ENCODE data around the gene GSS.
A peak's percentile ranks its signal among the peaks of the same experiment; 100 is the strongest.

Gene GSS

GRCh38 chr20:34964486-34964885, 8.9 kb upstream of the GSS start:
- no peaks in the 10 kb centered on the region for H3K4me1 ChIP-seq (ENCODE audit: control insufficient read depth in 5 of 5, insufficient read depth in 5 of 5, low read length in 5 of 5)
- no peaks in the 10 kb centered on the region for H3K9me3 ChIP-seq (ENCODE audit: control insufficient read depth in 5 of 5, low read length in 5 of 5)
- H3K9ac ChIP-seq (ENCODE audit: low read length in 5 of 5), result no peak overlapping the region
- no peaks in the 10 kb centered on the region for H3K27me3 ChIP-seq (ENCODE audit: control insufficient read depth in 5 of 5, insufficient read depth in 4 of 5, low read length in 5 of 5)
- H3K36me3 ChIP-seq (ENCODE audit: control insufficient read depth in 5 of 5, insufficient read depth in 5 of 5, low read length in 5 of 5), result no peaks in the 10 kb centered on the region
- H3K27ac ChIP-seq (ENCODE audit: low read depth, low read length), result no peak overlapping the region
- H3K4me3 ChIP-seq (ENCODE audit: low read depth in 1 of 5, low read length in 5 of 5), result no peak overlapping the region

GRCh38 chr20:34956751-34957472, 1.3 kb upstream of the GSS start:
- no peaks in the 10 kb centered on the region for H3K27me3 ChIP-seq (ENCODE audit: control insufficient read depth in 5 of 5, insufficient read depth in 4 of 5, low read length in 5 of 5)
- H3K36me3 ChIP-seq (ENCODE audit: control insufficient read depth in 5 of 5, insufficient read depth in 5 of 5, low read length in 5 of 5), result no peaks in the 10 kb centered on the region
- no peak overlapping the region for H3K9ac ChIP-seq (ENCODE audit: low read length in 5 of 5)
- H3K4me3 ChIP-seq (ENCODE audit: low read depth in 1 of 5, low read length in 5 of 5), result no peak overlapping the region
- no peaks in the 10 kb centered on the region for H3K9me3 ChIP-seq (ENCODE audit: control insufficient read depth in 5 of 5, low read length in 5 of 5)
- peaks cover 0 to 18% (median 13%) of the 10 kb centered on the region in 5 donors for H3K4me1 ChIP-seq (ENCODE audit: control insufficient read depth in 5 of 5, insufficient read depth in 5 of 5, low read length in 5 of 5)
- H3K27ac ChIP-seq (ENCODE audit: low read depth, low read length), result no peak overlapping the region

- no peaks in the 10 kb centered on the region for H3K27me3 ChIP-seq (ENCODE audit: control insufficient read depth in 5 of 5, insufficient read depth in 4 of 5, low read length in 5 of 5)
- H3K4me3 ChIP-seq (ENCODE audit: low read depth in 1 of 5, low read length in 5 of 5), result peak overlapping the region; percentile 66 to 92 (median 86)
- H3K27ac ChIP-seq (ENCODE audit: low read depth, low read length), result peak overlapping the region; percentile 94
- H3K9ac ChIP-seq (ENCODE audit: low read length in 5 of 5), result peak overlapping the region; percentile 35 to 97 (median 96)
- no peaks in the 10 kb centered on the region for H3K9me3 ChIP-seq (ENCODE audit: control insufficient read depth in 5 of 5, low read length in 5 of 5)
- peaks cover 0 to 5% (median 3%) of the 10 kb centered on the region in 5 donors for H3K36me3 ChIP-seq (ENCODE audit: control insufficient read depth in 5 of 5, insufficient read depth in 5 of 5, low read length in 5 of 5)
- peaks cover 0 to 18% (median 13%) of the 10 kb centered on the region in 5 donors for H3K4me1 ChIP-seq (ENCODE audit: control insufficient read depth in 5 of 5, insufficient read depth in 5 of 5, low read length in 5 of 5)
These were observed 444 bp upstream of the GSS start for GRCh38 chr20:34956041-34956458.

- Histone ChIP-seq H3K27me3 (ENCODE audit: control insufficient read depth in 5 of 5, insufficient read depth in 4 of 5, low read length in 5 of 5) (no peaks in the 10 kb centered on the region), H3K9ac (ENCODE audit: low read length in 5 of 5) (peak overlapping the region; percentile 79 to 97 (median 96))
These were observed 739 bp downstream of the GSS start for GRCh38 chr20:34954904-34955230.

GRCh38 chr20:34953960-34954359, 1.6 kb downstream of the GSS start:
- Histone ChIP-seq H3K9me3 (ENCODE audit: control insufficient read depth in 5 of 5, low read length in 5 of 5) (no peaks in the 10 kb centered on the region), H3K9ac (ENCODE audit: low read length in 5 of 5) (no peak overlapping the region), H3K4me3 (ENCODE audit: low read depth in 1 of 5, low read length in 5 of 5) (no peak overlapping the region), H3K27ac (ENCODE audit: low read depth, low read length) (no peak overlapping the region), H3K36me3 (ENCODE audit: control insufficient read depth in 5 of 5, insufficient read depth in 5 of 5, low read length in 5 of 5) (peaks cover 3 to 10% (median 9%) of the 10 kb centered on the region in 5 donors), H3K4me1 (ENCODE audit: control insufficient read depth in 5 of 5, insufficient read depth in 5 of 5, low read length in 5 of 5) (peaks cover 0 to 23% (median 16%) of the 10 kb centered on the region in 5 donors), H3K27me3 (ENCODE audit: control insufficient read depth in 5 of 5, insufficient read depth in 4 of 5, low read length in 5 of 5) (no peaks in the 10 kb centered on the region)

More at GRCh38 chr20:34954904-34955230, 739 bp downstream of the GSS start:
- peak overlapping the region; percentile 66 to 92 (median 87) for H3K4me3 ChIP-seq (ENCODE audit: low read depth in 1 of 5, low read length in 5 of 5)
- peaks cover 0 to 9% (median 7%) of the 10 kb centered on the region in 5 donors for H3K36me3 ChIP-seq (ENCODE audit: control insufficient read depth in 5 of 5, insufficient read depth in 5 of 5, low read length in 5 of 5)
- H3K9me3 ChIP-seq (ENCODE audit: control insufficient read depth in 5 of 5, low read length in 5 of 5), result no peaks in the 10 kb centered on the region
- peaks cover 0 to 18% (median 13%) of the 10 kb centered on the region in 5 donors for H3K4me1 ChIP-seq (ENCODE audit: control insufficient read depth in 5 of 5, insufficient read depth in 5 of 5, low read length in 5 of 5)
- H3K27ac ChIP-seq (ENCODE audit: low read depth, low read length), result peak overlapping the region; percentile 94

GRCh38 chr20:34952671-34953070, 2.9 kb downstream of the GSS start:
- Histone ChIP-seq H3K27ac (ENCODE audit: low read depth, low read length) (no peak overlapping the region), H3K9ac (ENCODE audit: low read length in 5 of 5) (no peak overlapping the region), H3K9me3 (ENCODE audit: control insufficient read depth in 5 of 5, low read length in 5 of 5) (no peaks in the 10 kb centered on the region), H3K4me3 (ENCODE audit: low read depth in 1 of 5, low read length in 5 of 5) (no peak overlapping the region), H3K4me1 (ENCODE audit: control insufficient read depth in 5 of 5, insufficient read depth in 5 of 5, low read length in 5 of 5) (peaks cover 0 to 33% (median 21%) of the 10 kb centered on the region in 5 donors), H3K36me3 (ENCODE audit: control insufficient read depth in 5 of 5, insufficient read depth in 5 of 5, low read length in 5 of 5) (peaks cover 3 to 10% (median 9%) of the 10 kb centered on the region in 5 donors), H3K27me3 (ENCODE audit: control insufficient read depth in 5 of 5, insufficient read depth in 4 of 5, low read length in 5 of 5) (no peaks in the 10 kb centered on the region)

- no peak overlapping the region for H3K4me3 ChIP-seq (ENCODE audit: low read depth in 1 of 5, low read length in 5 of 5)
- H3K4me1 ChIP-seq (ENCODE audit: control insufficient read depth in 5 of 5, insufficient read depth in 5 of 5, low read length in 5 of 5), result peaks cover 0 to 33% (median 21%) of the 10 kb centered on the region in 5 donors
- no peaks in the 10 kb centered on the region for H3K27me3 ChIP-seq (ENCODE audit: control insufficient read depth in 5 of 5, insufficient read depth in 4 of 5, low read length in 5 of 5)
- no peak overlapping the region for H3K27ac ChIP-seq (ENCODE audit: low read depth, low read length)
- peaks cover 3 to 10% (median 9%) of the 10 kb centered on the region in 5 donors for H3K36me3 ChIP-seq (ENCODE audit: control insufficient read depth in 5 of 5, insufficient read depth in 5 of 5, low read length in 5 of 5)
- no peaks in the 10 kb centered on the region for H3K9me3 ChIP-seq (ENCODE audit: control insufficient read depth in 5 of 5, low read length in 5 of 5)
- no peak overlapping the region for H3K9ac ChIP-seq (ENCODE audit: low read length in 5 of 5)
These were observed 4.0 kb downstream of the GSS start for GRCh38 chr20:34951652-34952051.

GRCh38 chr20:34951252-34951651, 4.4 kb downstream of the GSS start:
- H3K36me3 ChIP-seq (ENCODE audit: control insufficient read depth in 5 of 5, insufficient read depth in 5 of 5, low read length in 5 of 5), result peaks cover 3 to 10% (median 9%) of the 10 kb centered on the region in 5 donors
- peaks cover 0 to 34% (median 21%) of the 10 kb centered on the region in 5 donors for H3K4me1 ChIP-seq (ENCODE audit: control insufficient read depth in 5 of 5, insufficient read depth in 5 of 5, low read length in 5 of 5)
- no peak overlapping the region for H3K4me3 ChIP-seq (ENCODE audit: low read depth in 1 of 5, low read length in 5 of 5)
- no peak overlapping the region for H3K9ac ChIP-seq (ENCODE audit: low read length in 5 of 5)
- no peaks in the 10 kb centered on the region for H3K9me3 ChIP-seq (ENCODE audit: control insufficient read depth in 5 of 5, low read length in 5 of 5)
- no peaks in the 10 kb centered on the region for H3K27me3 ChIP-seq (ENCODE audit: control insufficient read depth in 5 of 5, insufficient read depth in 4 of 5, low read length in 5 of 5)
- no peak overlapping the region for H3K27ac ChIP-seq (ENCODE audit: low read depth, low read length)

- H3K4me3 ChIP-seq (ENCODE audit: low read depth in 1 of 5, low read length in 5 of 5), result no peak overlapping the region
- no peaks in the 10 kb centered on the region for H3K27me3 ChIP-seq (ENCODE audit: control insufficient read depth in 5 of 5, insufficient read depth in 4 of 5, low read length in 5 of 5)
- H3K4me1 ChIP-seq (ENCODE audit: control insufficient read depth in 5 of 5, insufficient read depth in 5 of 5, low read length in 5 of 5), result peaks cover 3 to 31% (median 26%) of the 10 kb centered on the region in 5 donors
- H3K27ac ChIP-seq (ENCODE audit: low read depth, low read length), result peak overlapping the region; percentile 86
- H3K36me3 ChIP-seq (ENCODE audit: control insufficient read depth in 5 of 5, insufficient read depth in 5 of 5, low read length in 5 of 5), result peaks cover 3 to 20% (median 9%) of the 10 kb centered on the region in 5 donors
- no peaks in the 10 kb centered on the region for H3K9me3 ChIP-seq (ENCODE audit: control insufficient read depth in 5 of 5, low read length in 5 of 5)
- H3K9ac ChIP-seq (ENCODE audit: low read length in 5 of 5), result peak overlapping the region in 3 of 5 donors; percentile 6 to 47 (median 30)
These were observed 6.5 kb downstream of the GSS start for GRCh38 chr20:34949120-34949519.

GRCh38 chr20:34948030-34948429, 7.6 kb downstream of the GSS start:
- H3K36me3 ChIP-seq (ENCODE audit: control insufficient read depth in 5 of 5, insufficient read depth in 5 of 5, low read length in 5 of 5), result peaks cover 3 to 26% (median 9%) of the 10 kb centered on the region in 5 donors
- H3K9ac ChIP-seq (ENCODE audit: low read length in 5 of 5), result no peak overlapping the region
- H3K27me3 ChIP-seq (ENCODE audit: control insufficient read depth in 5 of 5, insufficient read depth in 4 of 5, low read length in 5 of 5), result no peaks in the 10 kb centered on the region
- peaks cover 3 to 36% (median 26%) of the 10 kb centered on the region in 5 donors for H3K4me1 ChIP-seq (ENCODE audit: control insufficient read depth in 5 of 5, insufficient read depth in 5 of 5, low read length in 5 of 5)
- H3K9me3 ChIP-seq (ENCODE audit: control insufficient read depth in 5 of 5, low read length in 5 of 5), result no peaks in the 10 kb centered on the region
- peak overlapping the region; percentile 86 for H3K27ac ChIP-seq (ENCODE audit: low read depth, low read length)
- no peak overlapping the region for H3K4me3 ChIP-seq (ENCODE audit: low read depth in 1 of 5, low read length in 5 of 5)

Data from subcutaneous abdominal adipose tissue (tissue), 5 donors.